K562 (cell line): ENCODE results near the gene PTPN12. TPM values are rescaled to one million over a fixed set of nuclear protein-coding genes. Genes with fewer than 3 reads are reported as not detected.

Experiments
- CBFA2T2 ChIP-seq: fragments of 450-650 bp; conservative IDR thresholded peaks from 2 replicates; pipeline ENCODE4 v1.6.1; 2017; ENCODE audit warnings: mild to moderate bottlenecking
- CCNT2 ChIP-seq: IDR thresholded peaks from 2 replicates; pipeline ENCODE4 v1.6.1; 2011; ENCODE audit warnings: borderline replicate concordance, low read depth, mild to moderate bottlenecking, moderate library complexity, mixed read lengths, low read length; ENCODE audit not compliant: insufficient read length; ENCODE audit errors: extremely low read depth
- CHD4 ChIP-seq: fragments of 200-600 bp; sonication (generic); IDR thresholded peaks from 3 replicates; pipeline ENCODE4 v1.6.1; 2012; ENCODE audit warnings: low read depth, mild to moderate bottlenecking, mixed read lengths, low read length, inconsistent platforms; ENCODE audit not compliant: insufficient read depth, insufficient replicate concordance, poor library complexity, severe bottlenecking
- EHMT2 ChIP-seq: fragments of 450-650 bp; IDR thresholded peaks from 2 replicates; pipeline ENCODE4 v1.6.1; 2018; ENCODE audit warnings: antibody characterized with exemption
- HDAC3 ChIP-seq: fragments of 450-650 bp; IDR thresholded peaks from 2 replicates; pipeline ENCODE4 v1.6.1; 2018; ENCODE audit warnings: borderline replicate concordance, mild to moderate bottlenecking, moderate library complexity; ENCODE audit not compliant: partially characterized antibody
- HNRNPUL1 ChIP-seq: fragments of 200-400 bp; formaldehyde crosslinking; IDR thresholded peaks from 2 replicates; pipeline ENCODE4 v1.6.1; 2017; ENCODE audit warnings: low read length
- LARP7 ChIP-seq: fragments of 450-650 bp; IDR thresholded peaks from 2 replicates; pipeline ENCODE4 v1.6.1; 2016
- MEF2A ChIP-seq: IDR thresholded peaks from 2 replicates; pipeline ENCODE4 v1.6.1; 2011; ENCODE audit warnings: low read depth, mild to moderate bottlenecking, low read length, moderate library complexity; ENCODE audit not compliant: control insufficient read depth
- NR2C2 ChIP-seq, 2 experiments: fragments of 200-800 bp in 1 of 2; sonication (Bioruptor generic) in 1 of 2; sonication (generic) in 1 of 2; formaldehyde crosslinking in 1 of 2; IDR thresholded peaks; 2 replicates each; pipeline versions ENCODE4 v1.6.1 to v1.8.0; 2016 to 2022; ENCODE audit warnings: mild to moderate bottlenecking in 1 of 2, missing compliant biosample characterization in 1 of 2, missing genetic modification characterization in 1 of 2, missing genetic modification reagents in 1 of 2
- SNRNP70 ChIP-seq: fragments of 200-400 bp; formaldehyde crosslinking; optimal IDR thresholded peaks from 2 replicates; pipeline ENCODE3; 2017; ENCODE audit warnings: low read depth, low read length
- YY1 ChIP-seq, 3 experiments: IDR thresholded peaks; 2 replicates each; pipeline ENCODE4 v1.6.1; 2011; ENCODE audit warnings: low read length in 2 of 3, mild to moderate bottlenecking in 2 of 3, moderate library complexity in 2 of 3, borderline replicate concordance in 1 of 3, control low read depth in 1 of 3, low read depth in 1 of 3; ENCODE audit not compliant: insufficient read depth in 3 of 3, insufficient replicate concordance in 2 of 3, control insufficient read depth in 1 of 3, insufficient read length in 1 of 3; ENCODE audit errors: extremely low read depth in 1 of 3
- ZKSCAN8 ChIP-seq: fragments of 200-800 bp; sonication (Bioruptor generic); IDR thresholded peaks from 2 replicates; pipeline ENCODE4 v1.6.1; 2016; ENCODE audit warnings: missing genetic modification characterization, missing compliant biosample characterization
- ZNF140 ChIP-seq: fragments of 250-450 bp; sonication (Bioruptor Pico); IDR thresholded peaks from 2 replicates; pipeline ENCODE4 v1.8.0; 2021; ENCODE audit warnings: moderate library complexity, mild to moderate bottlenecking, inconsistent platforms
- ZNF551 ChIP-seq: fragments of 250-450 bp; sonication (Bioruptor Pico); IDR thresholded peaks from 2 replicates; pipeline ENCODE4 v1.5.0; 2021; ENCODE audit warnings: mild to moderate bottlenecking, moderate library complexity
- ZNF778 ChIP-seq: fragments of 450-650 bp; formaldehyde crosslinking; IDR thresholded peaks from 2 replicates; pipeline ENCODE4 v1.4.0; 2020; ENCODE audit warnings: mild to moderate bottlenecking, moderate library complexity
- polyA plus RNA-seq, 8 experiments: library from polyadenylated mRNA; depleted of rRNA in 4 of 8; stranded (reverse) in 5 of 8; unstranded in 3 of 8; fragments of >200 nt; fragmentation: Nextera tagmentation in 2 of 8; fragmentation: Illumina TruSeq in 1 of 8; extraction: Ambion mirVana in 2 of 8; extraction: Trizol in 1 of 8; gene quantifications; 2 replicates each; pipeline versions ENCODE4 v1.2.1 to v1.2.3, GENCODE V29; 2011 to 2014; ENCODE audit warnings: inconsistent platforms in 1 of 8, missing spikeins in 1 of 8
- total RNA-seq, 7 experiments: library from RNA; depleted of rRNA in 6 of 7; stranded (reverse); fragments of >200 nt in 6 of 7; fragmentation: Illumina TruSeq in 2 of 7; extraction: Trizol in 2 of 7; gene quantifications; 2 replicates each; pipeline versions ENCODE4 v1.2.1 to v1.2.3, GENCODE V29; 2011 to 2021; ENCODE audit warnings: low replicate concordance in 1 of 7
- TF ChIP-seq, protein P1 (sequence below): fragments of 250-450 bp; sonication (Bioruptor Pico); IDR thresholded peaks from 2 replicates; pipeline ENCODE4 v1.4.0; 2020; ENCODE audit warnings: mild to moderate bottlenecking
- TF ChIP-seq, protein P2 (sequence below), 3 experiments: IDR thresholded peaks in 2 of 3; conservative IDR thresholded peaks in 1 of 3; 2 replicates each; pipeline ENCODE4 v1.5.1; 2011 to 2012; ENCODE audit warnings: low read length in 3 of 3, mild to moderate bottlenecking in 3 of 3, control low read depth in 2 of 3, improper control_type of control experiment in 1 of 3, inconsistent platforms in 1 of 3, low read depth in 1 of 3, mixed read lengths in 1 of 3, moderate library complexity in 1 of 3; ENCODE audit not compliant: insufficient read depth in 2 of 3
- TF ChIP-seq, protein P3 (sequence below), 2 experiments: fragments of 450-650 bp in 1 of 2; IDR thresholded peaks; 2 replicates each; pipeline ENCODE4 v1.6.1; 2011 to 2017; ENCODE audit warnings: low read depth in 2 of 2, antibody characterized with exemption in 1 of 2, borderline replicate concordance in 1 of 2, low read length in 1 of 2, mild to moderate bottlenecking in 1 of 2, mixed read lengths in 1 of 2; ENCODE audit not compliant: control insufficient read depth in 1 of 2

Gene PTPN12
- total and polyA plus RNA-seq, 9 of the 15 experiments (the other 6 are each of a cell fraction or from before 2014, with no cell fraction given) = 15.3 to 79.8 (median 26.6) TPM

DNA sequence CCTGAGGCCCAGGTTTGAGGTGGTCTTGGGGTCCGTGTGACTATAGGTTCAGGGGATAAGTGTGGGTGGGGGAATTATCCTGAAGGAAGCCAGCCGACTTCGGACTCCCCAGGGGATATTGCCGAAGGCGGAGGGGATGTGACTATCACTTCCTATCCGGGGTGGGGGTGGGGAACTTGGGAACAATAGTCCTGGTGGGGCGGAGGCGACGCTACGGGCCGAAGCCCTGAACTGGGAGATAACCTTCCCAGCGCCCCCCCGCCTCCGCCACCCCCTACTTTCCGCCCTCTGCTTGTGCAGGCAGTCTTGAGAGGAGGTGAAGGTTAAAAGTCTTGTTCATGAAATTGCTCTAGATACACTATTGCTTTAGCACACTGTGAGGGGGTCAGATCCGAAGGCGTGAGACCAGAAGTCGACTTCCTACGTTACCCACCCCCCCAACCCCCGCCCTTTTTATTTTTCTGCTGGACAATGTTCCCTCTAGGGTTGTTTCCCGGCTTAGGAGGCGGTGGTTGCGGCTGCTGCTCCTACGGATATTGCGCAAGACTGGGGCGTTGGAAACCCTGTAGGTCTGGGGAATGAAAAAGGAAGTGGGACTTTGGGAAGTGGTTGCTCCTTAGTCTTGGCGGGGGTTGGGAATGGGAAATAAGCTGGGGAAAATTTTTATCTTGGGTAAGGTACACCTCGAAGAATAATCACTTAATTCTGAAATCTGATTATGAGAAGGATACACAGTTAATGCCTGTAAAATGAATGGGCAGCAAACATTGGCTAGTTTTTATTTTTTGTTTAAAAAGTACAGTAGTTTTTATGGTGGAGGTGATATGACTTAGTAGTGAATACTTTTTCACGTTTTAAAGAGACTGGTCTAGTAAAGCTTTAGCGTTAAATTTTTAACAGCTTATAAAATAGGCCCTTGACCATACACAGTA lies 1.5 kb downstream of the PTPN12 start (continued):
- TF ChIP-seq NR2C2 (CRISPR knock-in tag; IDR thresholded peaks at IDR 0.05) = no peak
- peak; percentile 46 for TF ChIP-seq NR2C2 (tag; IDR thresholded peaks at IDR 0.05)
- no peak for TF ChIP-seq ZNF778
- no peak for TF ChIP-seq ZNF551 (CRISPR knock-in tag)
- 0 out of 2 replicates have a peak, but pooled peaks have one; percentile 39 for TF ChIP-seq HNRNPUL1
- TF ChIP-seq, protein P1, sequence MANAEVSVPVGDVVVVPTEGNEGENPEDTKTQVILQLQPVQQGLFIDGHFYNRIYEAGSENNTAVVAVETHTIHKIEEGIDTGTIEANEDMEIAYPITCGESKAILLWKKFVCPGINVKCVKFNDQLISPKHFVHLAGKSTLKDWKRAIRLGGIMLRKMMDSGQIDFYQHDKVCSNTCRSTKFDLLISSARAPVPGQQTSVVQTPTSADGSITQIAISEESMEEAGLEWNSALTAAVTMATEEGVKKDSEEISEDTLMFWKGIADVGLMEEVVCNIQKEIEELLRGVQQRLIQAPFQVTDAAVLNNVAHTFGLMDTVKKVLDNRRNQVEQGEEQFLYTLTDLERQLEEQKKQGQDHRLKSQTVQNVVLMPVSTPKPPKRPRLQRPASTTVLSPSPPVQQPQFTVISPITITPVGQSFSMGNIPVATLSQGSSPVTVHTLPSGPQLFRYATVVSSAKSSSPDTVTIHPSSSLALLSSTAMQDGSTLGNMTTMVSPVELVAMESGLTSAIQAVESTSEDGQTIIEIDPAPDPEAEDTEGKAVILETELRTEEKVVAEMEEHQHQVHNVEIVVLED (CRISPR knock-in tag) = 0 out of 2 replicates have a peak, but pooled peaks have one; percentile 19
- no peak for TF ChIP-seq YY1 (IDR thresholded peaks at IDR 0.05; ENCODE audit: borderline replicate concordance in 1 of 3, control insufficient read depth in 1 of 3, extremely low read depth in 1 of 3, insufficient read depth in 3 of 3, insufficient read length in 1 of 3, insufficient replicate concordance in 2 of 3, low read depth in 1 of 3, low read length in 2 of 3)
- no peak for TF ChIP-seq ZKSCAN8 (CRISPR knock-in tag)
- peak; percentile 27; the same call in 1 of the 2 replicates for TF ChIP-seq CBFA2T2
- peak; percentile 91 for TF ChIP-seq HDAC3
- TF ChIP-seq CCNT2 = peak; percentile 41
- no peak for TF ChIP-seq SNRNP70
- TF ChIP-seq, protein P2, sequence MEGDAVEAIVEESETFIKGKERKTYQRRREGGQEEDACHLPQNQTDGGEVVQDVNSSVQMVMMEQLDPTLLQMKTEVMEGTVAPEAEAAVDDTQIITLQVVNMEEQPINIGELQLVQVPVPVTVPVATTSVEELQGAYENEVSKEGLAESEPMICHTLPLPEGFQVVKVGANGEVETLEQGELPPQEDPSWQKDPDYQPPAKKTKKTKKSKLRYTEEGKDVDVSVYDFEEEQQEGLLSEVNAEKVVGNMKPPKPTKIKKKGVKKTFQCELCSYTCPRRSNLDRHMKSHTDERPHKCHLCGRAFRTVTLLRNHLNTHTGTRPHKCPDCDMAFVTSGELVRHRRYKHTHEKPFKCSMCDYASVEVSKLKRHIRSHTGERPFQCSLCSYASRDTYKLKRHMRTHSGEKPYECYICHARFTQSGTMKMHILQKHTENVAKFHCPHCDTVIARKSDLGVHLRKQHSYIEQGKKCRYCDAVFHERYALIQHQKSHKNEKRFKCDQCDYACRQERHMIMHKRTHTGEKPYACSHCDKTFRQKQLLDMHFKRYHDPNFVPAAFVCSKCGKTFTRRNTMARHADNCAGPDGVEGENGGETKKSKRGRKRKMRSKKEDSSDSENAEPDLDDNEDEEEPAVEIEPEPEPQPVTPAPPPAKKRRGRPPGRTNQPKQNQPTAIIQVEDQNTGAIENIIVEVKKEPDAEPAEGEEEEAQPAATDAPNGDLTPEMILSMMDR (IDR thresholded peaks at IDR 0.05 in 2 of 3, conservative IDR thresholded peaks at IDR 0.05 in 1 of 3; ENCODE audit: insufficient read depth in 2 of 3, low read depth in 1 of 3, low read length in 3 of 3) = no peak; a peak in 1 of 6 replicates
- TF ChIP-seq LARP7 = no peak
- no peak for TF ChIP-seq ZNF140 (CRISPR knock-in tag)
- TF ChIP-seq MEF2A = no peak
- TF ChIP-seq EHMT2 = peak; percentile 53; the same call in 1 of the 2 replicates
- TF ChIP-seq, protein P3, sequence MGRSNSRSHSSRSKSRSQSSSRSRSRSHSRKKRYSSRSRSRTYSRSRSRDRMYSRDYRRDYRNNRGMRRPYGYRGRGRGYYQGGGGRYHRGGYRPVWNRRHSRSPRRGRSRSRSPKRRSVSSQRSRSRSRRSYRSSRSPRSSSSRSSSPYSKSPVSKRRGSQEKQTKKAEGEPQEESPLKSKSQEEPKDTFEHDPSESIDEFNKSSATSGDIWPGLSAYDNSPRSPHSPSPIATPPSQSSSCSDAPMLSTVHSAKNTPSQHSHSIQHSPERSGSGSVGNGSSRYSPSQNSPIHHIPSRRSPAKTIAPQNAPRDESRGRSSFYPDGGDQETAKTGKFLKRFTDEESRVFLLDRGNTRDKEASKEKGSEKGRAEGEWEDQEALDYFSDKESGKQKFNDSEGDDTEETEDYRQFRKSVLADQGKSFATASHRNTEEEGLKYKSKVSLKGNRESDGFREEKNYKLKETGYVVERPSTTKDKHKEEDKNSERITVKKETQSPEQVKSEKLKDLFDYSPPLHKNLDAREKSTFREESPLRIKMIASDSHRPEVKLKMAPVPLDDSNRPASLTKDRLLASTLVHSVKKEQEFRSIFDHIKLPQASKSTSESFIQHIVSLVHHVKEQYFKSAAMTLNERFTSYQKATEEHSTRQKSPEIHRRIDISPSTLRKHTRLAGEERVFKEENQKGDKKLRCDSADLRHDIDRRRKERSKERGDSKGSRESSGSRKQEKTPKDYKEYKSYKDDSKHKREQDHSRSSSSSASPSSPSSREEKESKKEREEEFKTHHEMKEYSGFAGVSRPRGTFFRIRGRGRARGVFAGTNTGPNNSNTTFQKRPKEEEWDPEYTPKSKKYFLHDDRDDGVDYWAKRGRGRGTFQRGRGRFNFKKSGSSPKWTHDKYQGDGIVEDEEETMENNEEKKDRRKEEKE (IDR thresholded peaks at IDR 0.05; ENCODE audit: borderline replicate concordance in 1 of 2, control insufficient read depth in 1 of 2, low read depth in 2 of 2, low read length in 1 of 2) = no peak
- TF ChIP-seq CHD4 = peak; percentile 71
